Measurements from ENCODE around the gene DROSHA. TPM values are rescaled to one million over a fixed set of nuclear protein-coding genes. Genes with fewer than 3 reads are reported as not detected.

The DROSHA gene
- total RNA-seq, 1 experiment from 2014 or later: 106 TPM

GRCh38 chr5:31469886-31470285 lies 62.0 kb downstream of the DROSHA start:
- Histone ChIP-seq H3K9me3 (ENCODE audit: control insufficient read depth, low read depth, low read length) (no peaks in the 10 kb centered on the region), H2AK5ac (ENCODE audit: insufficient read length, low read length) (no peak overlapping the region), H2BK5ac (ENCODE audit: insufficient read length, low read length) (no peak overlapping the region), H3K18ac (ENCODE audit: insufficient read length, low read depth, low read length) (no peak overlapping the region), H2BK12ac (ENCODE audit: insufficient read length, low read depth, low read length) (no peak overlapping the region), H4K91ac (ENCODE audit: insufficient read length, low read depth, low read length) (no peak overlapping the region), H3K23me2 (ENCODE audit: insufficient read length, low read depth, low read length, poor library complexity, severe bottlenecking) (no peaks in the 10 kb centered on the region), H3K79me2 (ENCODE audit: insufficient read depth, low read length) (no peaks in the 10 kb centered on the region), H3K79me1 (ENCODE audit: insufficient read depth, low read depth, low read length, poor library complexity, severe bottlenecking) (no peaks in the 10 kb centered on the region), H4K20me1 (ENCODE audit: control insufficient read depth, insufficient read depth, insufficient read length) (no peaks in the 10 kb centered on the region), H3K27me3 (ENCODE audit: insufficient read depth, low read length) (no peaks in the 10 kb centered on the region), H3K4ac (ENCODE audit: low read depth, low read length) (no peak overlapping the region), H2BK120ac (ENCODE audit: low read depth, low read length, poor library complexity, severe bottlenecking) (no peak overlapping the region), H2BK20ac (ENCODE audit: low read depth, low read length, poor library complexity, severe bottlenecking) (no peak overlapping the region), H3K14ac (ENCODE audit: insufficient read depth, low read length) (no peak overlapping the region), H3K27ac (ENCODE audit: insufficient read length, low read depth, low read length) (no peak overlapping the region), H3T11ph (ENCODE audit: low read length) (no peak overlapping the region), H3K23ac (ENCODE audit: insufficient read length, low read depth, low read length) (no peak overlapping the region), H4K8ac (replicated peaks; ENCODE audit: insufficient read length, low read depth, low read length) (no peak overlapping the region), H4K5ac (ENCODE audit: insufficient read length, low read depth, low read length) (no peak overlapping the region), H3K56ac (ENCODE audit: insufficient read length, low read depth, low read length) (no peak overlapping the region), H3K4me1 (ENCODE audit: insufficient read depth, low read length) (peaks cover 4% of the 10 kb centered on the region; the same call in 1 of the 2 replicates), H3K4me2 (ENCODE audit: insufficient read depth, insufficient read length, low read length) (no peak overlapping the region), H2BK15ac (ENCODE audit: low read depth, low read length) (no peak overlapping the region), H2AFZ (ENCODE audit: low read length) (no peak overlapping the region), H3K9ac (ENCODE audit: extremely low read depth, insufficient read length, low read length) (no peak overlapping the region)
- Mint-ChIP-seq H3K4me3 (no peak overlapping the region), H3K4me1 (peaks cover 0 to 4% of the 10 kb centered on the region in 2 experiments; a peak in 1 of 4 replicates), H3K9me3 (peaks cover 0 to 2% of the 10 kb centered on the region in 2 experiments; a peak in 2 of 5 replicates), H3K27ac (no peak overlapping the region), H3K36me3 (ENCODE audit: insufficient read depth in 1 of 3, low read depth in 3 of 3) (peaks cover 25 to 50% (median 26%) of the 10 kb centered on the region in 3 experiments), H3K27me3 (ENCODE audit: low read depth) (no peaks in the 10 kb centered on the region)
- no peak for DNase-seq
- WGBS (ENCODE audit: extremely low coverage, insufficient read length, low lambda C conversion rate): no CpG with 5 or more reads among the region's 1 CpG
- TF ChIP-seq CTCF (conservative IDR thresholded peaks at IDR 0.05): no peak

All from H9 (cell line).